Activated CD4-positive, CD25-positive, alpha-beta regulatory T cell treated with anti-CD3 and anti-CD28 coated beads, Interleukin-2, amount 50 U/mL, for 24 hours (primary cell): ENCODE results near the gene LUZP1.
A peak's percentile ranks its signal among the peaks of the same experiment; 100 is the strongest.

Experiments used
- ATAC-seq, 2 donors: fragments of 150-1000 bp; cut with Tn5 transposase; one replicate each; pipeline ENCODE4 v1.10.0; 2021; ENCODE audit warnings: mild to moderate bottlenecking in 1 of 2, moderate library complexity in 1 of 2

Gene LUZP1

DNA sequence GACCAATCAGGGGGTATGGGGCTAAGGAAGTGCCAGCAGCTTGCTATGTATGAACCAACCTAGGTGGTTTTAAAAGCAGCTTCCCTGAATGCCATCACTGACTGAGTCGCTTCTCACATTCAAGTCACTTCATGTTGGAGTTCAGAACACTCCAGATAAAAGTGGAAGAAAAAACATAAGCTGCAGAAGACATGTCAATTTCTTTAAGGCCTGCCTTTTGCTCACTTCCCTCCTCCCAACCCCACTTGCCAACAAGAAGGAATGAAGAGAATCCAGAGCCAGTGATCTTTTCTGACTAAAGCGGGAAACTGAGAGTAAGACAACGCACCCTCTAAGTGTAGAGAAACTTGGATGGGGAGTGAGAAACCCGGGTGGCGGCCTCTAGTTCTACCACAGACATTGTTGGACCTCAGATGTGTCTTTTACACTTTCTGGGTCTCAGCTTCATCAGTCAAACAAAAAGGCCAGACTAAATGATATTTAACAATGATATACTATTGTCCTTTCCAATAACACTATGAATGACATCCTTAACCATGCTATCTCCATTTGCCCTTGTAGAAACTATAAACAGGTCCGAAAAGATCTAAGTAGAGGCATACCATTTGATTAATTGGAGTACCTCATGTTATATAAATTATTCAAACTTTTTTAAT is 54.1 kb downstream of the LUZP1 start:
- ATAC-seq, result no peak

DNA sequence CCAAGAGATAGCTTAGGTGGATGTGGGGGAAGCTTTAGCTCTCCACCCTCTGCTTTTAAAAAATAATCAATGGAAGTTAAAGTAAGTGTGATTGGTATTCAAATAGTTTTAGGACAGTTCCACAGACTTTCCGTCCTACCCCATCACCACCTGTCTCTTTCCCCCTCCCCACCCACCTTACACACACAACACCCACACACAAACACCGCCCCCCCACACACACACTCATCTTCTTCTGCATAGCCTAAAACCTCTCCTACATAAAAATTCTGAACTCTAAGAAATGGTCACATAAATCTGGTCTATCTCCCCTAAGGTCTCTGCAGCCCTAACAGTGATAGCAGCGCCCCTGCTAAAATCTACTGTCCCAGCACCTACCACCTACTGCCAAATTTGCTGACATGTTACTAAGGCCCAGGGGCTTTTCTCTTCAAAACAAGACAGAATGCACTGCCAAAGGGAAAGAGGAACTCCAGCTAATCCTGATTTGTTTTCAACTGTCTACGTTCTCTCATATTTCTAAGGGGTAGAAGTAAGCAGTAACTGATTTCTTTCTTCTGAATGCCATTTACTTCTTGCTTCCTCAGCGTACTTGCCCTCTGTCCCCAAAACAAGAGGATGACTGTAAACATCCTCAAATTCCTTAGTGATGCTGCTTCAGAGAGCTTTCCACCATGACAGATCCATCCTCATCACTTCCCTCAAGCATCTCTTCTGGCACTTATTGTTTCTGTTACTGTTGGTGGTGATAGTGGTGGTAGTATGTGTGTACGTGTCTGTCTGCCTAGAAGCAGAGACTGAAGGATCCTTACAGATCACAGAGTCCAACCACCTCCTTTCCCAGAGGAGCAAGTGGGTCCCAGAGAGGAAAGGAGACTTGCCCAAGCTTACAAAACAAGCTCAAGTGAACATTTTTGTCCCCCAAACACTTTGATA is 56.8 kb downstream of the LUZP1 start:
- no peak for ATAC-seq

- no peak for ATAC-seq
These were observed 58.3 kb downstream of the LUZP1 start for GRCh38 chr1:23110391-23110790.

DNA sequence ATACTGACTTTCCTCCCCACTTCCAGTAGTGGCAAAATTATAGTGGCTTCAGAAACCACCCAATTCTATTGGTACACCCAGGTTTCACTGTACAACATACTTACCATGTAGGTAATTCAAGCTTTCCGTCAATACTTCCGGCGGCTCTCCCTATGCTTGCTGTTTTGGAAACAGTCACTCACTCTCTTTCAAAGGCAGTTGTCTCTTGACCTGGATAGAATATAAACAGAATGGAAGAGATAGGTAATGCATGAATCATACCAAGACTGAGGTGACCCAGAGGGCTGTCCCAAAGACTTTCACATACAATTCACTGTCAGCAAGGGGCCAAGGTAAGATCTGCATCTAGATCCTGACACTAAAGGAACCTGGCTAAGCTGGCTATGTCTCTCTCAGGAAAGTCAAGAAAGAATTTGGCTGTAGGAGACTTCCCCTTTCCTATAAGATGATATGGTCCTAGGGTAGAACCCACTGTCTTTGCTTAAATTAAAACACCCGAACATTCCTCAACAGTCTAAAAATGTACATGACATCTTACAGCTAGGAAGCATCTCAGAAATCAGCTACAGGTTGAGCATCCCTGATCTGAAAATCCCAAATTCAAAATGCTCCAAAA is 59.6 kb downstream of the LUZP1 start:
- peak; percentile 53 to 57 for ATAC-seq

GRCh38 chr1:23103001-23103889 is 65.4 kb downstream of the LUZP1 start:
- ATAC-seq, result peak; percentile 96 to 98

DNA sequence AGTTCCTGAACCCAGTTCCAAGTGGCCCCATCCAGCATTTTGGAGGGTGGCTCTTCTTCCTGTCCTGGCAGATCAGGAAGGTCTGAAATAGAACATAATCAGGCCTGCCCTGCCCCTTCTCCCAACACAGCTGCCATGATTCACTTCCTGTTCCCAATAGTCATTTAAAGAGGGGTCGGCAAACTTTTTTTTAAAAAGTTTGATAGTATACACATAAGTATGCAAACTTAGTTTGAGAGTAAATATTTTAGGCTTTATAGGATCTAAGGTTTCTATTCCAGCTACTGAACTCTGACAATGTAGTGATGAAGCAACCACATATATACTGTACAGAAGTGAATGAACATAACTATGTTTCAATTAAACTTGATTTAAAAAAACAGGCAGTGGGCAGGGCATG is 66.4 kb downstream of the LUZP1 start:
- no peak for ATAC-seq

GRCh38 chr1:23101887-23102286 is 66.8 kb downstream of the LUZP1 start:
- no peak for ATAC-seq

- no peak for ATAC-seq
These were observed 67.4 kb downstream of the LUZP1 start for GRCh38 chr1:23101101-23101827.

- ATAC-seq, result peak; percentile 21 to 32
These were observed 68.4 kb downstream of the LUZP1 start for GRCh38 chr1:23100074-23100748.

DNA sequence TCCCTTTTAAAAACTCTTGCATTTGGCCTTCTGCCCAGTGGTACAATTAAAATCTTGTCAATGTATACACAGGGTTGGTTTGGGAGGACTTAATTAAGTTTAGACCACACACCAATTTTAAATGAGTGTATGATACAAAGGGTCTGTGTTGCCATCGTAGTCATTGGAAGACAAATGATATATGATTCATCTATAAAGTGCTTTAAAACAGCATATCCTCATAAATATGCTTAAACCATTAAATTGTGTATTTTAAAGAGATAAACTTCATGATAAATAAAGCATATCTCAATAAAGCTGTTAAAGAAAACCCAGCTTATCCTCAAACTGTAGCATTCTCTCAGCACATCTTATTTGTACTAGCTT is 69.5 kb downstream of the LUZP1 start:
- ATAC-seq, result no peak

- ATAC-seq, result no peak
These were observed 70.0 kb downstream of the LUZP1 start for GRCh38 chr1:23098463-23099170.

GRCh38 chr1:23097316-23097715 is 71.3 kb downstream of the LUZP1 start:
- no peak for ATAC-seq

DNA sequence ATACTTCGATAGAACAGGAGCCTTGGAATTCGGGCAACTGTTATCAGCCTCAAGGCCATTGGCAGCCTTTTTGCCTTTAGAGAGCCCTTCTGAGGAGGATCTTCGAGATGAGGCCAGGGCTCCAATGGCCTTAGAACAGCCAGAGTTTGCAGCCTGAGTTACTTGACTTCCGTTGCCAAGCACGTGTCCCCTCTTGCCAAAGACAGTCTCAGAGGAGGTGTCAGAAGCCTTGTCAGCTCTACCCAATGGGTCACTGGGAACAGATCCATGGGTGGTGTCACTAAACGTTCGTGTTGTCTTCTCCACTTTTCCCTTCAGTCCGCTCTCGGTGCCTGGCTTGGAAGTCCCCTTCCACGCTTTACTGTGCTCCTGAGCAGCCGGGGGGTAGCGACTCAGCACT is 76.2 kb downstream of the LUZP1 start:
- no peak for ATAC-seq

- ATAC-seq, result no peak
These were observed 77.1 kb downstream of the LUZP1 start for GRCh38 chr1:23091545-23091944.

DNA sequence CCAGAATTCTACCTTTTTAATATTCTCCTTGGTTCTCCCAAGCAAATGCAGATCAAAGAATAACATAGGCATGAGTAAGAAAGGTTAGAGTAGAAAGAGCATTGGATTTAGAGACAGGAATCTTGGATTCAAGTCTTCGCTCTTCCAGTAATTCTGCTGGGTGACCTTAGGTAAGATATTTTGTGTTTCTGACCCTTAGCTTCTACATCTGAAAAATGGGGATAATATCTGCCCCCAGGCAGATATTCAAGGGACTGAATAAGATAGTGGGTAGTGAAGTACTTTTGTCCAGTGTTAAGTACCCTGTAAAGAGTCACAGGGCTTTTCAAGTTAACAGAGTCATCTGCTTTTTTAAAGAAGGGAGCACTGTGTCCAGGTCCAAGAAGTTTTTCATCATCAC is 78.6 kb downstream of the LUZP1 start:
- no peak for ATAC-seq

GRCh38 chr1:23088027-23088426 is 80.6 kb downstream of the LUZP1 start:
- ATAC-seq, result no peak

DNA sequence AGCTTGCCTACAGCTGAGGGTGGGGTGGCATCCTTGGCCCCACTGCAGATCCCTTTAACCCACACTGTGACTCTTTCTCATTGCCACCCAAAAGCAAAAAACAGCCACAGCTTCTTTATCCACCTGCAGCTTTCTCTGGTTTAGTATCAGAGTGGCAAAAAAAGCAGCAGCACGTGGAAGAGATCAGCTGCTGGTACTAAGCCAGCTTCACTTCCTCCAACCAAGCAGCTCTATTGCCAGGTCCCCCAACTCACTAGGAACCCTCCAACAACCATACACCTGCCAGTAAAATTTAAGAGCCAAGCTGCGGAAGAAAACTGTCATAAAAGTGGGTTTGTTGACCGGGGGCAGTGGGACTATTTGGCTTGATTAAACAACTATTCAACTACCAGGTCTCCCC is 83.0 kb downstream of the LUZP1 start:
- ATAC-seq, result no peak

DNA sequence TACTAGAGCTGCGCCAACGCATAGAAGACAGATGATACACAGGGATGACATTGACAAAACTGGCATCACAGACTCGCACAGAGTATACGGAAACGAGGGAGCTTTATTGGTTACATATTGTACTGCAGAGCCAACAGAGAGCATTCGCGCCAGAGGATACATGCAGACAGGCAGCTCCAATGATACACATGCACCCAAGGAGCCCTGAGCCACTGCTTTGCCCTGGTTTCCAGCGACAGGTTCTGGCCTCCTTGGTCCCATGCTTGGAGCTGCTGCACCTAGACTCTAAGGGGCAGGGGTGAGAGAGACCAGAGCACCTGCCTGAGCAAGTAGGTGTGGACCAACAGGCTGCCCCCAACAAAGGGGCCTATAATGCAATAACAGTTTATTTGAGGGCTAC is 83.8 kb downstream of the LUZP1 start:
- no peak for ATAC-seq

- ATAC-seq, result no peak
These were observed 84.8 kb downstream of the LUZP1 start for GRCh38 chr1:23083714-23084480.

DNA sequence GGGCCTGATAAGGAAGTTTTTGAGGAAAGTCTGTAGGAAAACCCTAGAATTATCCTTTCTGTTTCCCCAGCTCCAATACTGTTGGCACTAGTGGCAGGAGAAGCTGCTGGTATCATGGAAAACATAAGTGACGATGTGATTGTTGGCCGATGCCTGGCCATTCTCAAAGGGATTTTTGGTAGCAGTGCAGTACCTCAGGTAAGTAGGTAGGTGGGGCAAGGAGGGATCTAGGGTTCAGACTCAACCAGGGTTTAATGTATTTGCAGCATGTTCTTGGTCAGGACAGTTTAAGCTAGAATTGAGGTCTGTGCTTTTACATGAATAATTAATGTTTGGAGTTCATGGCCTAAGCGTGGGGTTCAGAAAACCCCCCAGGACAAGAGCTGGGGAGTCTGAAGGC is 87.3 kb downstream of the LUZP1 start:
- ATAC-seq, result no peak
